SK-N-SH treated with all-trans-retinoic acid at 6 μM for 48 hours (cell line): ENCODE measurements around the gene VPS35L.

ENCODE experiments used
- SNAI2 ChIP-seq: fragments of 250-450 bp; sonication (Bioruptor Pico); IDR thresholded peaks from 2 replicates; pipeline ENCODE4 v1.5.0; 2020; ENCODE audit warnings: mild to moderate bottlenecking, moderate library complexity
- ZC3H10 ChIP-seq: fragments of 250-450 bp; sonication (Bioruptor Pico); IDR thresholded peaks from 2 replicates; pipeline ENCODE4 v1.5.1; 2021; ENCODE audit warnings: mild to moderate bottlenecking, moderate library complexity

DNA sequence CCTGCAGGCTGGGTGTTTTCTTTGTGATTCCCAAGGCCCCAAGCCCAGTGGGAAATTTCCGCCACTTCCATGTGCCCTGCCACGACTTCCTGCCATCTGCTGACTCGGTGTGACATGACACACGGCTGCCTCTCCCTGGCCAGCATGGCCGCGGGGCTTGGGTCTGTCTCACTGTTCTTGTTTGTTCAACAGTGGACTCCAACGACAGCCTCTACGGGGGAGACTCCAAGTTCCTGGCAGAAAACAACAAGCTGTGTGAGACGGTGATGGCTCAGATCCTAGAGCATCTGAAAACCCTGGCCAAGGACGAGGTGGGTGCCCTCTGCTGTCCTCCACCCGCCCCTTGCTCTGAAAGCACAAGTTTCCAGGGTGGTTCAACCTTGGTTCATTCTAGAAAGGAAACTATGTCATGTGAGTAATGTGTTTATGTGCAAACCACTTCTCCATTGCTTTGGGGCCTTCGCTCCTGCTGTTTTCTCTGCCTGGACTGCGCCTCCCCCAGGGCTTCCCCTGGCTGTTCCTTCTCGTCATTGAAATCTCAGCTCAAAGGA lies 135.7 kb downstream of the VPS35L start:
- TF ChIP-seq SNAI2 (CRISPR knock-in tag) (no peak), ZC3H10 (CRISPR knock-in tag) (no peak)
